Eye (tissue), 1 donor: ENCODE measurements around the gene FBRSL1.

ENCODE experiments used
- DNase-seq: peaks from one replicate; pipeline ENCODE4 v3.0.0-alpha.2; 2015

Gene FBRSL1

DNA sequence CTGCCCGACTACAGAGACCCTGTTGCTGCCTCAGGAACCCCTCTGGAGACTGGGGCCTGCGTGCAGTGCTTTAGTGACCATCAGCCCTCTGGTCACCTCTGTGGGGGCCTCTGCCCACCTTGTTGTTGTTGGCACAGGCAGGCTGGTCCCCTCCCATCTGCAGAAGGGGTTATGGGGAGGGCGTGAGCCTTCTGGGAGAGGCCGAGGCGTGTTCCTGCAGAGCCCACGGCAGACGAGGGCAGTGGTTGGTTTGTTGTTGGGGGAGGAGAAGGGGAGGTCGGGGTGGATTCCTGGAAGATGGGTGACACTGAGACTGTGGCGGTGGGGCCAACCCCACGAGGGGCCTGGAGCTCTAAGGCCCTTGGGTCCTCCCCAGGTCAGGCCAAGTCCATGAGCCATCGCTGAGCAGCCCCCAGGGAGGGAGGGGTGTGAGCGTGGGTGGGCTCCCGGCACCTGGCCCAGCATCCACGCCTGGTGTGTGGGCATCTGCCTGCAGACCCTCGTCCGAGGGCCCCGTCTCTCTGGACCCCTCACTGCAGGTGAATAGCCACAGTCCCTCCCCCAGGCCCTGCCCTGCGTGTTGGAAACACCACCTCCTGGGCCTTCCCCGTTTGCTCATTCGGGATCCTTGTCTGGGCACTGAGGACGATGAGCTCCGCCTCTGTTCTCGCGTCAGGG lies 23.6 kb downstream of the FBRSL1 start:
- DNase-seq = no peak

DNA sequence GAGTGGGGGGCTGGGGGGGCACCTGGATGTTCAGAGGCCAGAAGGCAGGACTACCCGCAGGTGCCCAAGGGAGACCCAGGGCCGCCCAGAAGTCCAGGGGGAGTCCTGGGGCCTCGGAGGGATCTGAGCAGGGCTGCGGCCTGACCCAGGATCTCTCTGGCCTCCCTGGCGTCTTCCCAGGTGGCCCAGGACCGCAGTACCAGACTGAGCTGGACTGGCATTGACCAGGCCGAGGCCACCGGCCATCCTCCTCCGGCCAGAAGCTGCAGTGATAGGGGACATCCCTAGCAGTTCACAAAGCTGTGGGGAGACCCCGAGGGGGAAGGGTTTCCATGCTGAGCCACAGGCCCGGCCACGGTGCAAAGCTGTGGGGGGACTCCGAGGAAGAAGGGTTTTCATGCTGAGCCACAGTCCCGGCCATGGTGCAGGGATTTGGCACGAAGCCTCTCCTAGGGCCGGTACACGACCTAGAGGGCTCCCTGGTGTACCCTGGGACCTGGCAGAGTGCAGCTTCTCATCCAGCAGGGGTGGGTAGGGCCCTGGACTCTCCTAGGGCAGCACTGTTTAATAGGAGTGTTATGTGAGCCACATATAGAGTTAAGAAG lies 24.4 kb downstream of the FBRSL1 start:
- DNase-seq = no peak

DNA sequence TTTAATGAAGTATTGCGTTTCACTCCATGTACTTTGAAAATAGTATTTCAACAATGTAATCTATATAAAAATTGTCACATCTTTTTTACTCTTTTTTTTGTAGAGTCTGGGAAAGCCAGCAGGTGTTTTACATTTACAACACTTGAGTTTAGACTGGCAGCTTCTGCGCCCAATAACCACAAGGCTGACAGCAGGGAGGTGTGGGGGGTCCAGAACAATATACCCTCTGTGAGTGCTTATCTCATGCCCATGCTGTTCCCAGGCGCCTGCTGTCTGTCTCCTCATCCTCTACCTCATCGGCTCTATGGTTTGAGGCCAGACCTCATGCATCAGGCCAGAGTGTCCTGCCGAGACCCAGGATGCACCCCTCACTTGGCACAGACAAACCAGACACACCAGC lies 24.9 kb downstream of the FBRSL1 start:
- DNase-seq = no peak

DNA sequence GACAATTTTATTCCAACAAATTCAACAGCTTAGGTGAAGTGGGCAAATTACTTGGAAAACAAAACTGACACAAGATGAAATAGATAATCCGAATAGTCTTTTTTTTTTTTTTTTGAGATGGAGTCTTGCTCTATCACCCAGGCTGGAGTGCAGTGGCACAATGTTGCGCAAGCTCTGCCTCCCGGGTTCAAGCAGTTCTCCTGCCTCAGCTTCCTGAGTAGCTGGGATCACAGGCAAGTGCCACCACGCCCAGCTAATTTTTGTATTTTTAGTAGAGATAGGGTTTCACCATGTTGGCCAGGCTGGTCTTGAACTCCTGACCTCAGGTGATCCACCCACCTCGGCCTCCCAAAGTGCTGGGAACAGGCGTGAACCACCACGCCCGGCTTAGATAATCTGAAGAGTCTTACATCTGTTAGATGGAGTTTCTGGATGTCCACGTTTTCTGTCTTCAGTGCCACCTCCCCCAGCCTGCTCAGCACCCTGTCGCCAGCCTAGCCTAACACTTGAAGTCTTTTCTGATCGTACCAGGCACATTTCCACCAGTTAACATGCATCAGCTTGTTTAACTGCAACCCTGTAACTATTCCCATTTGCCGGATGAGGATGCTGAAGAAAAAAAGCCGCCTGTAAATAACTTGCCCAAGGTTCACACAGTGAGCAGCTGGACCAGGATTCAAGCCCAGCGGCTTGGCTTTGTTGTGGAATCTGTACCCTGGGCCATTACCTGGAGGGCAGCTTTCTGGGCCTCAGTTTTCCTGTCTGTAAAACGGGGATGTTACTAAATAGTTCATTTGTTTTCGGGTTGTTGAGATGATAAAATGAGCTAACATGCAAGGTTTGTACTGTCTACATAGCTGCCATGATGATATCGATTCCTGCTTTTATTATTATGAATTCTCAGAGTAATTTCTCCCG lies 26.4 kb downstream of the FBRSL1 start:
- DNase-seq = no peak

DNA sequence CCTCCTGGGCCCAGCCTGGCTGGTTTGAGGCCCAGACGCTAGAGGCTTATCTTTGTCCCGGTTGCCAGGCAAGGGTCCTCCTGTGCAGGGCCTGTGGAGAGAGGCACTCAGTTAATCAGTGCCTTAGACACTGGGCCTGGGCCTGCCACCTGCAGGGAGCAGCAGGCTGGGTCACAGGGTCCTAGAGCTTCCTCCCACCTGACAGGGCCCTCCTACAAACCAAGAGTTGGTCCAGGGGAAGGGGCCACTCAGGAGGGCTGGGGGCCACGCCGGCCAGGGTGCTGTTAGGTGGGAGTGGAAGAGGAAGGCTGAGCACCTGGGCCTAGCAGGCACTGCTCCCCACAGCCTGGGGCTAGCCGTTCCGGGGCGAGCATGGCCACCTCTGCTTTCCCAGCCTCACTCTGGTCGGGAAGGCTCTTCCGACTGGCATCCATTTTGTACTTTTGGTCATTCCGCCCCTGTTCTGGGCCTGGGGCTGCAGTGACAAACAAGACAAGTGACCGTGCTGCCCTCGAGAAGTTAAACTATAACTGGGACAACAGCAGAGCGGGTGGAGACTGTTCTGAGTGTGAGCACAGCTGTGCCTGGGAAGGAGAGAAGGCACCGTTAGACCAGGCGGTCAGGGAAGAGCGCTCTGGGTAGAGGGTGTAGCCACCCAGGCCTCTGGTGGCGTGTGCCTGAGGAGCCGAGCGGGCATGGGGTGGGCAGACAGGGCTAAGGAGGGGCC lies 27.2 kb downstream of the FBRSL1 start:
- no peak for DNase-seq

DNA sequence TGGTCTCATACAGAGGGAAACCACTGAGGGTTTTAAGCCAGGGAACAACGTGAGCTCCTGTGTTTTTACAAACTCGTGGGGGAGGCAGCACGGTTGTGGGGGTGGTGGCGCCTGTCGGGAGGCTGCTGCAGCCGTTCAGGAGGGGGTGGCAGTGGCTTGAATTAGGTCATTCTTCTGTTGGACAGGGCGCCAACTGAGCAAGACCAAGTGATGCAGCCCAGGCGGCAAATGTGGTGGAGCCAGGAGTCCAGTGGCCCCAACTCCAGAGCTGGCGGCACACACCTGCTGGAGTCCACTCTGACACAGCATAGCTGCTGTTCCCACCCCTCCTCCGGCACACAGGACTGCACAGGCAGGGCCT lies 27.8 kb downstream of the FBRSL1 start:
- DNase-seq = no peak

DNA sequence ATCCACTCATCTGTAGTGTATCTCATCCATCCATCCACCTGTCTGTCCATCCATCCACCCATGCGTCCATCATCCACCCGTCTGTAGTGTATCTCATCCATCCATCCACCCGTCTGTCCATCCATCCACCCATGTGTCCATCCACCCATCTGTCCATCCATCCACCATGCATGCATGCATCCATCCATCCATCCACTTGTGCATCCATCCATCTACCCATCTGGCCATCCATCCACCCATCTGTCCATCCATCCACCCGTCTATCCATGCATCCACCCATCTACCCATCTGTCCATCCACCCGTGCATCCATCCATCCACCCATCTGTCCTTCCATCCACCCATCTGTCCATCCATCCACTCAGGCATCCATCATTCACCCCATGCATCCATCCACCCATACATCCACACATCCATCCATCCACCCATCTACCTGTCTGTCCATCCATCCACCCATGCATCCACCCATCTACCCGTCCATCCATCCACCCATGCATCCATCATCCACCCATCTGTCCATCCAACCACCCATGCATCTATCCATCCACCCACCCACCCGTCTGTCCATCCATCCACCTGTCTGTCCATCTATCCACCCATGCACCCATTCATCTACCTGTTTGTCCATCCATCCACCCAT lies 28.5 kb downstream of the FBRSL1 start:
- no peak for DNase-seq

DNA sequence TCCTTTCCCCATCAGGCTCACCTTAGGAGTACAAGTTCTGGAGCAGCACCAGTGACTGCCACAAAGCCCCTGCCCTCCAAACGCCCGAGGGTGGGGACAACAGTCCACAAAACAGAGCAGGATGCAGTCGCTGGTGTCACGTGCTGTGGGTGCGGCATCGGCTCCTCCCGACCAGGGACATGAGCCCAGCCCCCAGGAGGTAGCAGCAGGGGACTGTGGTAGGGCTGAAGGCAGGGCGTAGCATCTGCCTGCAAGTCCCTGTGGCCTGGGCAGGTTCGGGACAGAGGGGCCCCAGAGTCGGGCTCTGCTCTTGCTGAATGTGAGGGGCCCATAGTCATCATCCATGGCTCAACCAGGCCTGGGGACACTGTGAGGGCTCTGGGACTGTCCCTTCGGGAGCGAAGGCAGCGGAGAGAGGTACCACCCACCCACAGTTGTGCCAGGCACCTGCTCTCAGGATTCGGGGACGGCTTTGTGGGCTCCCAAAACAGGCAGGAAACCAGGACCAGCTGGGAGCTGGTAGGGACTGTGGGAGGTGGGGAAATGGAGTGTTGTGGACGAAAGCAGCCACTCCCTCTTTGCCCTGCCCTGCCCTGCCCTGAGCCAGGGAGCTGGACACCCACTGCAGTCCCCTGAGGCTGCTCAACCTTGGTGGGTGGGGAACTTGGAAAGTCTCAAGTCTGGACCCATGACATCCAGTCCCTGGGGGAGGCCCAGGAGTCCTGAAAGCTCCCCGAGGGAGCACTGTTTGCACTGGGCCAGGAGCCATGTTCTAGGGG lies 30.7 kb downstream of the FBRSL1 start:
- no peak for DNase-seq

DNA sequence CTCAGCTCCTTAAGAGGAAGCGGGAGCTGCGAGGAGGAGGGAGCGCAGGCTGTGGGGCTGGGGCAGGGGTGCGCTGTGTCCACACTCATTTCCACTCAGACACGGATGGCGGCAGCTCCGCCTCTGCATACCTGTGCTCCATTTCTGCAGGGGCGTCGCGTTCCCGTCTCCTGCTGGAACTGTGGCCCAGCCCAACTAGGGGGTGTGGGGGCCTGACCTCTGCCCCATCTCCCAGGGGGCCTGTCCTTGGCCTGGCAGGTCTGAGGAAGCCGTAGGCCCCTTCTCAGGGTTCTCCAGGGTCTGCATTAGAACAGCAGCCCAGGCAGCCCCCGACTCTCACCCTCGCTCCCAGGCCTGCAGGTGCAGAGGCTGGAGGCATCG lies 31.2 kb downstream of the FBRSL1 start:
- DNase-seq = no peak

DNA sequence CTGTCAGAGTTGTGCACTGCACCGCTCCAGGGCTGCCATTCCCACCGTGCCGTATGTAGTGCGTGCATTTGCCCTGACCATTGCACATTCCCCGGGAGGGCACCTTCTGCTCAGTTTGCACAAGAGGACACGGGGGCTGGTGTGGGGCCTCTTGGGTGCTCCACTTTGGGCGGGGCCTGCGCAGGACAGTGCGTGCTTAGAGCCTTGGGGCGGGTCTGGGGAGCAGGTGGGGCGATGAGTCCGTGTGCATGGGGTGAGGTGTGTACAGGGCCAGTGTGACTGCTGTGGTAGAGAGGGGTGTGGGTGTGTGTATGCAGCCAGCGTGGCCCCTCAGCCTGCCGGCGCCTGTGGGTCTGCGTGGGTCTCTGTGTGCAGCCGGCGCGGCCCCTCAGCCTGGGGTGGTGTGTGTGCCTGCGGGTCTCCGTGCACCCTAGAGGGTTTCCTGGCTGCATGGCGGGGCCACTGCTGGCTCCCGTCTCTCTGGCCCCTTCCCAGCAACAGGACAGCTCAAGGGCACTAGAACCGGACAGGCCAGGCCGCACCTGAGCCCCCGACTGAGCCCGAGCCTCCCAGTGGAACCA lies 31.9 kb downstream of the FBRSL1 start:
- DNase-seq = no peak

DNA sequence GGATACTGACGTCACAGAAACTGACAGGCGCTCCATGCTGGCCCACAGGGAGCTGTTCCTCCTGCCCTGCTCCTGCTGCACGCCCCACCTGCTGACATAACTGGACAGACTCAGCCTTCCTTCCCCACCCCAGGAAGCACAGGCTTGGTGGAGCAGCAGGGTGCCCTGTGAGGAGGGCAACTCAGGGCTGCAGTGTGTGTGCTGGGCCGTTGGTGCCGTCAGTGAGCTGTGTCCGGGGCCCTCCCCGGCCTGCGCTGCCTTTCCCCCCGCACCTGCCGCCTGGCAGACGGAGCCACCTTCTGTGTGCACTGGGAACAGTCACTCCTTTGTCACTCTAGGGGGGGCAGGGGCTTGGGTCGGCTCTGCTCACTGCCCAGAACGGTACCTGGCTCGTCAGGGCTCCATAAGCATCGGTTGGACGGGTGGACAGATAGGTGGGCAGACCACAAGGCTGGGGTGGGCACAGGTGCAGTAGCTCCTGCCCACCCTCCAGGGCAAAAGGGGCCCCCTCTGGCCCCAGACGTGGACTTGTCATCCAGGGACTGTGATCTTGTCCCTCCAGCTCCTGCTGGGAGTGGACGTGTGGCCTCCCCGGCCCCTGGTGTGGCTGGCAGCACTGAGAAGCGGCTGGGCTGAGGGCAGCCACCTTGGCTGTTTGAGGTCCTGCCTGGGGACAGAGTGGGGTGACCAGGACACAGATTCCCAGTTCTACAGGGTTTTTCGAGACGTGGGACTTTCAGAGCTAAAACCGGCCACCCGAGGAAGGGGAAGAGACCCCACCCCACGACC lies 32.8 kb downstream of the FBRSL1 start:
- no peak for DNase-seq

DNA sequence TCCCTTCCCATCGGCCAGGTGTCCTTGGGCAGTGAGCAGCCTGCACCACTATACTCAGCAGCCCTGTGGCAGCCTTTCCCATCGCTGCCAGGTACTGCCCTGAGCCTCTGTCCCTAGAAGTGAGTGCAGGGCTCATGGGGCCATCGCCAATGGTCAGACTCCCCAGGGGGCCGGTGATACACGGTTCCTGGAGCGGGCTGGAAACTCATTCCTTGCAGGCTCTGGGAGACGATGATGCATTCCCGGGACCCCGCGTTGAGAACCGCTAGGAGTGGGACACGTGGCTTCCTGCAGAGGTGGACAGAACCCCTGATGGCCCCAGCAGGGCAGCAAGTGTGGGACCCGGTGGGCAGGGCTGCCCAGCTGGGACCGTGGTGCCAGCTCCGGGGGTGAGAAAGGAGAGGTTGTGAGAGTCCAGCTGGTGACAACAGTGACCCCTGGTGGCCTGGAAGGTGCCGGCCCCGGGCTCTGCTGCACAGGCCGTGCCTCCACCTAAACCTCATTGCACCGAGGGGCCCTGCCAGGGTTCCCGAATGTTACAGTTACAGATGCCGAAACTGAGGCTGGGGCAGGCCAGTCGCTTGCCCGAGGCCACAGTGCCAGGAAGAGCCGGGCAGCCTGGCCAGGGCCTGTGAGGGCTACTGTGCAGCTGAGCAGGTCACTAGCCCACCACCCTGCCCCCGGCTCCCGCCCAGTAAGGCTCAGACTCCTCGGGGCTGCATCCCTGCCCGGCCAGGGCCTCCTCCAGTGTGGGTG lies 33.8 kb downstream of the FBRSL1 start:
- DNase-seq = peak; percentile 88

DNA sequence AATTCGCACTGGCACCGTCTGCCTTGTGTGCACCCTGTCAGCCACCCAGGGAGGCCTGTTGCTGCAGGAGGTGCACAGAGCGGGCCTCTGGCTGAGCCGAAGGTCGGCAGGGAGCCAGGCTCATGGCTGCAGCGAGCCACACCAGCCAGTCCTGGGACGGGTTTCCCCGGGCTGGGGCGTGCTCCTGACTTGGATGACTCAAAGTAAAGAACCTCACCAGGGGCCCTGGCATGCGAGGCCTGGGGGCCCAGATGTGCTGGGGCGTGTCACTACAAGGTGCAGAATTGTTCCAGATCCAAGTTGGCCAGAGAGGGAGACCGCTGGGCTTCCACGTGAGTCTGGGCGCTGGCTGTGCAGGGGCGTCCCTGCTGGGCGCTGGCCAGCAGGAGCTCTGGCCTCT lies 34.5 kb downstream of the FBRSL1 start:
- no peak for DNase-seq

DNA sequence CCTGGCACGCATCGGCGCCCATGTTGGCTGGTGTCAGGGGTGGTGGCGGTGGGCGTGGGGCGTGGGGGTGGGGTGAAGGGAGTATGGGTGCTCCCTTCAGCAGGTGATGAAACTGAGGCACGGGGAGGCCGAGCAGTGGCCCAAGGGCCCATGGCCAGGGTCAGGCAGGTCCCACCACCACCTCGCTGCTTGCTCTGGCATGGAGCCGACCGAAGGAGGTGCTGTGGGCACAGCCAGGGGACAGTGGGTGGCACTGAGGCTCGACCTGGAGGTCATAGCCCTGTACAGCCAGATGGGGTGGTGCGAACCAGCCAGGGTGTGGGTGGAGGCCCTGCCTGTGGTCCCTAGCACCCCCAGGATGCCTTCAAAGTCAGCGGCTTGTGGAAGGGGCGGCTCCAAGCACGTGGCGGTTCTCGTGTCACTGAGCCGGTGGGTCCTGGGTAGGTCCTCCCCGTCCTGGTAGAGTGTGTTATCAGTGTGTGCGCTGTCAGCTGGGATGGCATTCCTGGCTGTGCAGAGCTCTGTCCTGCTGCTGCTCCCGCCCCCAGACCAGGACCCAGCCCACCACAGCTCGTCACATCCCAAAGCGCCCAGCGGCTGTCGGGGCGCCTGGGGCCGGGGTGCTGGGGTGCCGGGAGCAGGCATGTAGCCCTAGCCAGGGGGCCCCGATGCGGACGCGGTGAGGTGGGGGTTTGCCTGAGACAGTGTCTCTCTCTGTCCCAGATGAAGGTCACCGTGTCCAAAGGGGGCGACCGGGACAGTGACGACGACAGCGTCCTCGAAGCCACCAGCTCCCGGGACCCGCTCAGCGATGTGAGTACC lies 35.3 kb downstream of the FBRSL1 start:
- no peak for DNase-seq

DNA sequence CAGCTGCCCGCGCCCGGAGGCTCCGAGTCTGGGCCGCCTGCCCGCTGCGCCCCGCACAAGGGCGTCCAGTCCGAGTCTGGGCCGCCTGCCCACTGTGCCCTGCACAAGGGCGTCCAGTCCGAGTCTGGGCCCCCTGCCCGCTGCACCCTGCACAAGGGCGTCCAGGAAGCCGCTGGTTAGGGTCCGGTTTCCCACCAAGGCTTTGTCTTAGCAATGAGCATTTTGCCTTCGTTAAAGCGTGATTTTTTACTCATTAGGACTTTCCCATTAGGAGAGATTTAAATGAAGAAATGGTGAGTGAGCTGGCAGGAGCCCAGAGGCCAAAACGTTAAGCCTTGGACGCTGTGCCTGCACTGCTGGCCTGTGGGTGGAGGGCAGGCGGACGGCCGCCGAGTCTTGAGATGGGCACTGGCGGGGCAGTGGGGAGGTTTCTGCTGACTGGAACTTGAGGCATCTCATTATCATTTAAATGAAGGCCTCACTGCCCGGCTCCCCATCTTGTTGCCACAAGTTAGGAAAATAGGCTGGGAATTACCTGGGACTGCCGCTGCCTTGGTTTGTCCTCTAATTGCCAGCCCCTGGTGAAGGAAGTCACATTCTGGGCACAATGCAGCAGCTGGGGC lies 36.0 kb downstream of the FBRSL1 start:
- no peak for DNase-seq

DNA sequence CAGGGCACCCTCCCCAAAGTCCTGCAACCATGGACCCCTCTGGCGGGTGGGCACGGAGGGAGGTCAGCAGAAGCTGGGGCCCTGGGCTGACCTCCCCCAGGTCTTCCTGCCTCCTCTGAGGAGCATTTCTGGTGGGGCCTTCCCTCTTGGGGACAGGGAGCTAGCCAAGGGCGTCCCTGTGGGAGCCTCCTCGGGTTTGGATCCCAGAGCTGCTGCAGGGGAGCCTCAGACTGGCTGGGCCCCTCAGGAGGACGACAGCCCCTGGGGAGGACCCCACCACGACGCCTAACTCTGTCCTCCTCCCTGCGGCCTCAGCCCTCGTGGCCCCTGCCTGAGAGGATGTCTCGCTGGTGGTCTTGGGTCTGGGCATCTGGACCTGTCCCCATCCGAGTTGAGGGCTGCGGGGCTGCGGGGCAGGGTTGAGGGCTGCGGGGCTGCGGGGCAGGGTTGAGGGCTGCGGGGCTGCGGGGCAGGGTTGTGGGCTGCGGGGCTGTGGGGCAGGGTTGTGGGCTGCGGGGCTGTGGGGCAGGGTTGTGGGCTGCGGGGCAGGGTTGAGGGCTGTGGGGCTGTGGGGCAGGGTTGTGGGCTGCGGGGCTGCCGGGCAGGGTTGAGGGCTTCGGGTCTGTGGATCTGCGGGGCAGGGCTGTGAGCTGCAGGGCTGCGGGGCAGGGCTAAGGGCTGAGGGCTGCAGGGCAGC lies 37.4 kb downstream of the FBRSL1 start:
- DNase-seq = no peak

DNA sequence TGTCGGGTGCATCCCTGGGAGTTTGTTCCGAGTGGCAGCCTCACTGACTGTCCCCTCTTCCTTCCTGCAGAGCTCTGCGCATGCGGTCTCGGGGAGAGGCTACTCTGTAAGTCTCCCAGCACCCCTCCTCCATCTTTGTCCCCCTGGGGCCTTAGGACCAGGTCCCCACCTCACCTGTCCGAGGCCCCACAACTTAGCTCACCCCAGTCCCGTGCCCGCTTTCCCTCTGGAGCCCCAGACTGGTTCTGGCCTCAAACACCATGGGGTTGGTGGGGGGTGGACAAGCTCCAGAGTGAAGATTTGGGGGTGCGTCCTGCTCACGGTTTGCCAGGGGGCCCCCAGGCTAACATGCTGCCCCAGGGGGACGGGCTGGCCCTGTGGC lies 37.9 kb downstream of the FBRSL1 start:
- DNase-seq = no peak

DNA sequence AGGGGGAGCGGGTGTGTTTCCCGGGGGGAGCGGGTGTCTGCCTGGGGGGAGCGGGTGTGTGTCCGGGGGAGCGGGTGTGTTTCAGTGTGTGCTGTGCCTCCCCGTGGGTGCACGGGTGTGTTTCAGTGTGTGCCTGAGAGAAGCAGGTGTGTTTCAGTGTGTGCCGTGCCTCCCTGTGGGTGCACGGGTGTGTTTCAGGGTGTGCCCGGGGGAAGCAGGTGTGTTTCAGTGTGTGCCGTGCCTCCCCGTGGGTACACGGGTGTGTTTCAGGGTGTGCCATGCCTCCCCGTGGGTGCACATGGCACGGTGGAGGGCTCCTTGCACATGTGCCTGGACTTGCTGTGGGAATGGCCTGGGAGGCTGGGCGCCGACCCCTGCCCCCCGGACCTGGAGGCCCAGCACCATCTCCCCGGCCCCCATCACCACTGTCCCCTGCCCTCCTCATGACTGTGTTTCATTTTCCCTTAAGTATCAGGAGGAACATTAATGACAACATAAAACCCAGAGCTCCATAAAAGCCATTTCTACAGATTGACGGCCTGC lies 38.7 kb downstream of the FBRSL1 start:
- no peak for DNase-seq
